VCaP (cell line): ENCODE measurements around the gene SYNE1.

Experiments used
- H3K27ac ChIP-seq: fragments of 450-650 bp; 2 replicates; pipeline ENCODE4 v1.5.1; 2017
- CTCF ChIP-seq: fragments of 450-650 bp; conservative IDR thresholded peaks from 2 replicates; pipeline ENCODE4 v1.5.1; 2017; ENCODE audit warnings: mild to moderate bottlenecking, moderate library complexity

SYNE1 gene

GRCh38 chr6:152305672-152306071, 331.5 kb downstream of the SYNE1 start:
- no peak overlapping the region for H3K27ac ChIP-seq
- no peak for TF ChIP-seq CTCF

GRCh38 chr6:152301765-152302568, 335.2 kb downstream of the SYNE1 start:
- H3K27ac ChIP-seq = peak overlapping the region; percentile 88
- TF ChIP-seq CTCF = peak; percentile 69

GRCh38 chr6:152301021-152301764, 336.0 kb downstream of the SYNE1 start:
- no peak for TF ChIP-seq CTCF
- H3K27ac ChIP-seq = peak overlapping the region; percentile 88

GRCh38 chr6:152300517-152300916, 336.6 kb downstream of the SYNE1 start:
- no peak for TF ChIP-seq CTCF

GRCh38 chr6:152298848-152299735, 338.1 kb downstream of the SYNE1 start:
- no peak for TF ChIP-seq CTCF
- H3K27ac ChIP-seq = no peak overlapping the region

More at GRCh38 chr6:152300517-152300916, 336.6 kb downstream of the SYNE1 start:
- H3K27ac ChIP-seq = peak overlapping the region; percentile 88

- TF ChIP-seq CTCF = no peak
- H3K27ac ChIP-seq = no peak overlapping the region
These were observed 339.0 kb downstream of the SYNE1 start for GRCh38 chr6:152298055-152298647.
